Spleen (tissue), 11 donors: ENCODE results near the gene TMEM233. TPM values are rescaled to one million over a fixed set of nuclear protein-coding genes. Genes with fewer than 3 reads are reported as not detected.

Experiments
- DNase-seq: peaks from one replicate; pipeline ENCODE4 v3.0.0-alpha.2; 2020
- H3K27ac ChIP-seq, 8 donors: fragments of 200-600 bp; sonication (generic) in 7 of 8; 1 replicate in 4 of 8; 2 replicates in 4 of 8; pipeline versions ENCODE4 v1.5.0 to v1.8.0; 2016 to 2021; ENCODE audit warnings: inconsistent platforms in 4 of 8, mild to moderate bottlenecking in 4 of 8, moderate library complexity in 1 of 8
- H3K27me3 ChIP-seq, 7 donors: fragments of 200-600 bp; sonication (generic) in 6 of 7; replicated peaks in 1 of 7; 1 replicate in 4 of 7; 2 replicates in 3 of 7; pipeline versions ENCODE4 v1.5.0 to v1.8.0; 2016 to 2021; ENCODE audit warnings: inconsistent platforms in 3 of 7, mild to moderate bottlenecking in 1 of 7
- H3K36me3 ChIP-seq, 6 donors: fragments of 200-600 bp; sonication (generic) in 5 of 6; 1 replicate in 4 of 6; 2 replicates in 2 of 6; pipeline versions ENCODE4 v1.5.0 to v1.8.0; 2016 to 2021; ENCODE audit warnings: inconsistent platforms in 2 of 6
- H3K4me1 ChIP-seq, 6 donors: fragments of 200-600 bp; sonication (generic) in 5 of 6; 1 replicate in 3 of 6; 2 replicates in 3 of 6; pipeline versions ENCODE4 v1.5.0 to v1.8.0; 2016 to 2021; ENCODE audit warnings: inconsistent platforms in 3 of 6
- H3K4me3 ChIP-seq, 8 donors: fragments of 200-600 bp; sonication (generic) in 7 of 8; 1 replicate in 4 of 8; 2 replicates in 4 of 8; pipeline versions ENCODE4 v1.5.0 to v1.8.0; 2016 to 2021; ENCODE audit warnings: inconsistent platforms in 4 of 8, mild to moderate bottlenecking in 4 of 8, moderate library complexity in 2 of 8
- H3K9me3 ChIP-seq, 8 donors: fragments of 200-600 bp; sonication (generic) in 7 of 8; 1 replicate in 4 of 8; 2 replicates in 4 of 8; pipeline versions ENCODE4 v1.5.0 to v1.8.0; 2016 to 2021; ENCODE audit warnings: inconsistent platforms in 4 of 8
- CTCF ChIP-seq, 11 experiments: fragments of 200-600 bp in 7 of 11; fragments of 450-650 bp in 4 of 11; sonication (generic) in 4 of 11; IDR thresholded peaks in 8 of 11; conservative IDR thresholded peaks in 3 of 11; 1 replicate in 7 of 11; 2 replicates in 4 of 11; pipeline versions ENCODE4 v1.4.0 to v1.8.0; 2016 to 2021; ENCODE audit warnings: antibody characterized with exemption in 11 of 11, inconsistent platforms in 4 of 11, mild to moderate bottlenecking in 1 of 11
- POLR2A ChIP-seq, 3 donors: fragments of 450-650 bp; IDR thresholded peaks; one replicate each; pipeline ENCODE4 v1.5.1; 2017; ENCODE audit warnings: antibody characterized with exemption in 3 of 3, mild to moderate bottlenecking in 1 of 3
- POLR2AphosphoS5 ChIP-seq, 3 donors: sonication (generic); formaldehyde crosslinking; IDR thresholded peaks; one replicate each; pipeline ENCODE4 v1.5.1; 2017; ENCODE audit warnings: antibody characterized with exemption in 3 of 3
- WGBS, 5 donors: extraction: QIAGEN DNeasy Blood & Tissue Kit in 3 of 5; methylation state at CpG; one replicate each; pipeline versions ENCODE4 v1.1.5 to v1.1.7; 2013 to 2018; 5-methylcytosine and 5-hydroxymethylcytosine counted together
- intact Hi-C: fragments of 100-400 bp; cut with DNase I; formaldehyde crosslinking; loops from one replicate; pipeline ENCODE4 v1.15.0; 2023; ENCODE audit warnings: low total_unique reads
- polyA plus RNA-seq, 3 donors: library from polyadenylated mRNA; stranded (reverse); fragments of 200-250 nt; gene quantifications; one replicate each; pipeline ENCODE4 v1.2.1, GENCODE V29; 2013
- total RNA-seq, 7 donors: library from RNA; depleted of rRNA in 3 of 7; stranded (reverse); fragments of >200 nt in 3 of 7; fragmentation: NEBNext Ultra II Directional in 4 of 7; extraction: Animal tissue kit (Norgen Biotek cat#: 25700) in 4 of 7; gene quantifications; one replicate each; pipeline versions ENCODE4 v1.1.0 to v1.2.1, GENCODE V29; 2016 to 2021
- donor health status: healthy with polysubstance abuse.
- donor health status: DM: no; HTN: no; CAD: no; lungs with moderate emphysema.
- donor health status: DM: no; HTN: no; CAD: no.
- donor health status: Bipolar disorder and iron deficiency.
- donor health status: healthy.
- donor health status: DM: no; HTN: no; CAD: no.
- donor health status: DM: yes; HTN: yes; CAD: no.

TMEM233 gene
- total and polyA plus RNA-seq, 10 donors: 0.15 to 0.74 (median 0.34) TPM; not detected in 1

- intact Hi-C loops: no loop called here
- no peak overlapping the region for H3K27ac ChIP-seq
- WGBS, 5 donors: 76 to 94% (median 89%) methylated on average over 2 of the region's 2 CpGs
- DNase-seq: no peak
- H3K4me1 ChIP-seq: peaks cover 0 to 6% (median 0%) of the 10 kb centered on the region in 6 donors
- H3K9me3 ChIP-seq: no peaks in the 10 kb centered on the region
- no peak for TF ChIP-seq CTCF (IDR thresholded peaks at IDR 0.05 in 8 of 11, conservative IDR thresholded peaks at IDR 0.05 in 3 of 11)
- TF ChIP-seq POLR2A (IDR thresholded peaks at IDR 0.05): no peak
- no peak for TF ChIP-seq POLR2AphosphoS5 (IDR thresholded peaks at IDR 0.05)
- H3K27me3 ChIP-seq: no peaks in the 10 kb centered on the region
- H3K4me3 ChIP-seq: no peak overlapping the region
- no peaks in the 10 kb centered on the region for H3K36me3 ChIP-seq
Observed at GRCh38 chr12:119578112-119578511, 15.5 kb upstream of the TMEM233 start.

GRCh38 chr12:119589097-119589496, 4.5 kb upstream of the TMEM233 start:
- H3K27ac ChIP-seq: no peak overlapping the region
- H3K27me3 ChIP-seq: peaks cover 0 to 52% (median 13%) of the 10 kb centered on the region in 7 donors
- H3K4me1 ChIP-seq: peaks cover 0 to 9% (median 4%) of the 10 kb centered on the region in 6 donors
- TF ChIP-seq POLR2A (IDR thresholded peaks at IDR 0.05) (no peak), POLR2AphosphoS5 (IDR thresholded peaks at IDR 0.05) (no peak), CTCF (IDR thresholded peaks at IDR 0.05 in 8 of 11, conservative IDR thresholded peaks at IDR 0.05 in 3 of 11) (no peak)
- intact Hi-C loops: no loop called here
- no peak overlapping the region for H3K4me3 ChIP-seq
- whole genome bisulfite sequencing, 5 donors: 74 to 85% (median 76%) methylated on average over 1 of the region's 1 CpG
- no peaks in the 10 kb centered on the region for H3K36me3 ChIP-seq
- no peaks in the 10 kb centered on the region for H3K9me3 ChIP-seq
- DNase-seq: no peak

GRCh38 chr12:119589634-119590033, 3.9 kb upstream of the TMEM233 start:
- DNase-seq: no peak
- TF ChIP-seq CTCF (IDR thresholded peaks at IDR 0.05 in 8 of 11, conservative IDR thresholded peaks at IDR 0.05 in 3 of 11) (no peak), POLR2AphosphoS5 (IDR thresholded peaks at IDR 0.05) (no peak), POLR2A (IDR thresholded peaks at IDR 0.05) (no peak)
- intact Hi-C loops: no loop called here
- Histone ChIP-seq H3K36me3 (no peaks in the 10 kb centered on the region), H3K4me1 (peaks cover 0 to 14% (median 4%) of the 10 kb centered on the region in 6 donors), H3K4me3 (no peak overlapping the region), H3K9me3 (no peaks in the 10 kb centered on the region), H3K27ac (no peak overlapping the region), H3K27me3 (peaks cover 0 to 58% (median 16%) of the 10 kb centered on the region in 7 donors)
- 81 to 94% (median 86%) methylated on average over 4 of the region's 4 CpGs for WGBS, 5 donors

GRCh38 chr12:119592232-119592631, 1.3 kb upstream of the TMEM233 start:
- WGBS, 5 donors: 56 to 83% (median 77%) methylated on average over 2 of the region's 2 CpGs
- intact Hi-C loops: no loop called here

More at GRCh38 chr12:119592232-119592631, 1.3 kb upstream of the TMEM233 start:
- TF ChIP-seq POLR2AphosphoS5 (IDR thresholded peaks at IDR 0.05) (no peak), CTCF (IDR thresholded peaks at IDR 0.05 in 8 of 11, conservative IDR thresholded peaks at IDR 0.05 in 3 of 11) (no peak), POLR2A (IDR thresholded peaks at IDR 0.05) (no peak)
- no peaks in the 10 kb centered on the region for H3K36me3 ChIP-seq
- H3K4me1 ChIP-seq: peaks cover 0 to 30% (median 14%) of the 10 kb centered on the region in 6 donors
- peaks cover 0 to 73% (median 29%) of the 10 kb centered on the region in 7 donors for H3K27me3 ChIP-seq
- DNase-seq: no peak
- no peak overlapping the region for H3K27ac ChIP-seq
- no peaks in the 10 kb centered on the region for H3K9me3 ChIP-seq
- H3K4me3 ChIP-seq: no peak overlapping the region
